T follicular helper cell (primary cell): ENCODE results near the gene GAN.

ENCODE experiments used
- DNase-seq: peaks from one replicate; pipeline ENCODE4 v3.0.0-alpha.2; 2020; ENCODE audit warnings: low read depth

Gene GAN

DNA sequence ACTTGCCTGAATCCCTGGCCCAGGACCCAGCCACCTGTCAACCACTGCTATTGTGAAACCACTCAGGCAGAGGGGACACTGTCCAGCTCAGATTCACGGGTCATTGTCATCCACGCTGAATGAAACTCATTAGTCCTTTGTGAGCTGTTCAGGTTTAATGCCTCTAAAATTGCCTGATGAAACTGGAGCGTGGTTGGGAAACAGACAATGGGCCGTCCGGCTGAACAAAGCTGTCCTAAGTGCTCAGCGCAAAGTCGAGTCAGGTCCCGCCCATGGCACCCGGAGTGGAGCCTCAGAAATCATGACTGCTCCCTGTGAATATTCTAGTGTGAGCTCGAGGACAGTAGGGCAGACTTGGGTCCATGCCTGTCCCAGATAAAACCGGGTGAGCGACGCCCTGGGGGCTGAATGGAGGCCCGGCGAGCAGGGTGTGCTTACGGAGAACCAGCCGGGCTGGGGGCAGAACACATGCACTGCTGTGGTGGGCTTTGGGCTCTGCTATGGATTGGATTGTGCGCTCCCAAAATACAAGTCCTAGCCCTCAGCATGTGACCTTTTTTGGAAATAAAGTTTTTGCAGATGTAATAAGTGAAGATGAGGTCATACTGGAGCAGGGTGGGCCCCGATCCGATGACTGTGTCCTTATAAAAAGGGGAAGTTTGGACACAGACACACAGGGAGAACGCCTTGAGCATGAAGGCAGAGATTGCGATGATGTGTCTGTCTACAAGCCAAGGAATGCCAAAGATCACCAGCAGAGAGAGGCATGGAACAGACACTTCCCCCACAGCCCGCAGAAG is 117.0 kb downstream of the GAN start:
- no peak for DNase-seq

DNA sequence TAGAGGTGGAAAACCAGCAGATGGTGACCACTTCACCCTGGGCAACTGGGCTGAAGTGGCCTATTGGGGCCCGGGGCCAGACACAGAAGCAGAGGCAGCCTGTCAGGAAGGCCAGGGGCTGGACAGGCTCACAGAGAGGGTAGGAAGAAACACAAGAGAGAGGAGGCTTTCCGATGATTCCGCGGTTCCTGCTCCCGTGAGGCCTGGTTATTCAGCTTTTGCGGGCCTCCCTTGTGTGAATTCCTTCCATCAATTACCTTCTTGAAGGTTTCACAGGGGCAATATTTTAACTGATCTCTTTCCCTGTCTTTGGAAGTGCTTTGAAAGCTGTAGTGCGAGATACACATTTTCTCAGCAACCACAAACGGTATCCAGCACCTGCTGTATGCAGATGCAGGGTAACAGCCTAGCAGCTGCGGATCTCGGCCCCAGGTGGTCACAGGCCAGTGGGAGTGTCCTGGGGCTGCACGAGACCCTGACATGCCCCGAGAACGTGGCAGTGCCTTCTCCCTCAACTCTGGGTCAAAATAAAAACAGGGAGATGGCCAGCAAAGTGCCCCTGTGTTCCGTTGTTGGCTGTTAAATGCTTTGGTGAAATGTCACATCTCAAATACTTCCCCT is 118.3 kb downstream of the GAN start:
- DNase-seq = no peak

DNA sequence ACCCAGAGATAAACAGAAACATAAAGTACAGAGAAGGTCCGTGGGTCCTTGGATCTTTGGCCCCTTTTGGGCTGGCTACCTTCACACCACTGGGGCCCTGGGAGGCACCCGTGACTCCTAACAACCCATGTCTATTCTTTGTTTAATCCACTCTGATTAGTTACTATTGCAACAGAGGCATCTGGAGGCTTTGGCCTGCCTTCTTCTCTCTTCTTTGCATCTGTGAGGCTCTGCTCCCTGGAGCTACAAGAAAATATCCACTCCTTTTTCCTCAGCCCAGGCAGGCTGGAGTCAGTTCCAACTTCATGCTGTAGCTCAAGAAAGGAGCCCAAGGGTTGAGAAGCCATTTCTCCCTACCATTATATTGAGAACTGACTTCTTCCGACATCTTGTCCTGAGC is 120.3 kb downstream of the GAN start:
- DNase-seq = no peak

DNA sequence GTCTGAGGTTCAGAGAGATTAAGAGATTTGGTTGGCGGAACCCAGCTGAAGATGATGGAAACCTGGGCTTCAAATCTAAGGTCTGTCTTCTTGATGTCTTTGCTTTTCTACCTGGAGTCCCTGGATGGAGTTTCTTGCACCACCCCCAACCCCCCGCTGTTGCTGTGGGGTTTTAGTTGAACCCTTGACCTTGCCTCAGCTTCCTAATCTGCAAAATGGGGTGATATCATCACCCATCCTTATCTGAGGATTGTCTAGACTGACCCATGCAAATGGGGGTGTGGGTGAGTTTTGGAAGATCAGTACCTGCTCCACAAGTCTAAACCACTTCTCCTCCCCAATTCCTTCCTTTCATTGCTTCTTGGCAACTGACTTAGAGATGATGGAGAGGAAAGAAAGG is 120.8 kb downstream of the GAN start:
- no peak for DNase-seq

DNA sequence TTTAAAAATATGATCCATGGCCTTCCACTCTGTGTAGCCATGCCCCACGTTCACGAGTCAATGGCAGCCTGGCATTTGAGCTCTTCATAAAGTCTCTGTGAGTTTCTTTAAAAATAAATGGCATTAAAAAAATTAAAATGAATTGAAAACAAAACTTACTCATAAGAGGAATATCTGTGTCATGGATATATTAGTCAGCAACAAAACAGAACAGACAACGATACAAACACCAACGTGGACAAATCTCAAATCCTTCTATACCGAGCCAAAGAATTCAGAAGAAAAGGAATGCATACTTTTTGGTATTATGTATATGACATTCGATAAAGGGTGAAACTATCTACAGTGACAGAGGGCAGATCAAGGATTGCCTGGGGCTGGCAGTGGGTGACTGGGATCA is 121.6 kb downstream of the GAN start:
- no peak for DNase-seq

DNA sequence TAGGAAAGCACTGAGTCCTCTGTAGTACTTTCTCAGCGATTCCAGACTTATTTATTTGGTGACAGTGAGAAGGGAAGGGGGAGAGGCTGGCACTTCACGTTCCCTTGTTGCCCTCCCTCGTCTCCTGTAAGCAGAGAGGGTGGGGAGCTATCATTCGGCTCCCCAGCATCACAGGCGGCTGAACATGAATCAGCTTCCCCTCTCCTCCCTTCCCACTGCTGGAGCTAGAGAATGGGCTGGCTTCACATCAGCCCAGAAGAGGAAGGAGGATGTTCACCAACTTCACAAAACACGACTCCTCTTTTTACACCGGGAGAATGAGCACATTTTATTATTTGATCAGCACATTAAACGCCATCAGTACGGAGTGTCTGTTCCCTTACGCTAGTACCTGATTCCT is 123.1 kb downstream of the GAN start:
- DNase-seq = no peak
